ENCODE data around the gene GPNMB.
"Not testable (repeated sequence)": the region's sequence is repeated elsewhere in the genome, so short reads cannot be mapped to it uniquely, and the experiment has no call there.

The GPNMB gene

GRCh38 chr7:23306936-23307521 lies 60.5 kb downstream of the GPNMB start:
- Histone ChIP-seq H3K36me3 (ENCODE audit: control insufficient read depth, insufficient read depth, low read length) (peaks cover 74% of the 10 kb centered on the region), H3K4me3 (ENCODE audit: low read depth, low read length) (no peak overlapping the region), H3K9me3 (ENCODE audit: control insufficient read depth, insufficient read depth, low read length) (no peaks in the 10 kb centered on the region), H3K27me3 (ENCODE audit: control insufficient read depth, insufficient read depth, low read length) (no peaks in the 10 kb centered on the region), H3K9ac (ENCODE audit: low read depth, low read length) (no peak overlapping the region), H3K4me1 (ENCODE audit: control insufficient read depth, insufficient read depth, low read length) (no peaks in the 10 kb centered on the region), H3K27ac (ENCODE audit: low read depth, low read length) (no peak overlapping the region)

GRCh38 chr7:23308754-23309153 lies 62.2 kb downstream of the GPNMB start:
- H3K9me3 ChIP-seq (ENCODE audit: control insufficient read depth, insufficient read depth, low read length), result no peaks in the 10 kb centered on the region
- no peaks in the 10 kb centered on the region for H3K27me3 ChIP-seq (ENCODE audit: control insufficient read depth, insufficient read depth, low read length)
- no peak overlapping the region for H3K4me3 ChIP-seq (ENCODE audit: low read depth, low read length)
- no peak overlapping the region for H3K27ac ChIP-seq (ENCODE audit: low read depth, low read length)
- no peaks in the 10 kb centered on the region for H3K4me1 ChIP-seq (ENCODE audit: control insufficient read depth, insufficient read depth, low read length)
- H3K36me3 ChIP-seq (ENCODE audit: control insufficient read depth, insufficient read depth, low read length), result peaks cover 83% of the 10 kb centered on the region
- H3K9ac ChIP-seq (ENCODE audit: low read depth, low read length), result no peak overlapping the region

GRCh38 chr7:23312141-23312540 lies 65.6 kb downstream of the GPNMB start:
- not testable (repeated sequence) for H3K9ac ChIP-seq (ENCODE audit: low read depth, low read length); H3K4me3 ChIP-seq (ENCODE audit: low read depth, low read length); H3K9me3 ChIP-seq (ENCODE audit: control insufficient read depth, insufficient read depth, low read length); H3K4me1 ChIP-seq (ENCODE audit: control insufficient read depth, insufficient read depth, low read length); H3K27ac ChIP-seq (ENCODE audit: low read depth, low read length); H3K27me3 ChIP-seq (ENCODE audit: control insufficient read depth, insufficient read depth, low read length)
- peaks cover 97% of the 10 kb centered on the region for H3K36me3 ChIP-seq (ENCODE audit: control insufficient read depth, insufficient read depth, low read length)

GRCh38 chr7:23315366-23315765 lies 68.8 kb downstream of the GPNMB start:
- Histone ChIP-seq H3K4me1 (ENCODE audit: control insufficient read depth, insufficient read depth, low read length) (no peaks in the 10 kb centered on the region), H3K36me3 (ENCODE audit: control insufficient read depth, insufficient read depth, low read length) (peaks cover 97% of the 10 kb centered on the region), H3K4me3 (ENCODE audit: low read depth, low read length) (no peak overlapping the region), H3K27ac (ENCODE audit: low read depth, low read length) (no peak overlapping the region), H3K9me3 (ENCODE audit: control insufficient read depth, insufficient read depth, low read length) (no peaks in the 10 kb centered on the region), H3K27me3 (ENCODE audit: control insufficient read depth, insufficient read depth, low read length) (no peaks in the 10 kb centered on the region), H3K9ac (ENCODE audit: low read depth, low read length) (no peak overlapping the region)

Data from HUES48 (cell line).